Vagina (tissue), 2 donors: ENCODE measurements around the gene RHEBL1.

Experiments used
- POLR2AphosphoS5 ChIP-seq, 2 donors: sonication (generic); formaldehyde crosslinking; IDR thresholded peaks; one replicate each; pipeline ENCODE4 v1.9.0; 2017; ENCODE audit warnings: antibody characterized with exemption in 2 of 2, mild to moderate bottlenecking in 2 of 2, low read depth in 1 of 2; ENCODE audit not compliant: insufficient read depth in 1 of 2
- TF ChIP-seq, protein P1 (sequence below), 3 experiments: fragments of 450-650 bp in 2 of 3; fragments of 200-600 bp in 1 of 3; sonication (generic) in 1 of 3; IDR thresholded peaks; one replicate each; pipeline ENCODE4 v1.5.1; 2017 to 2019; ENCODE audit warnings: antibody characterized with exemption in 3 of 3, mild to moderate bottlenecking in 2 of 3, moderate library complexity in 2 of 3

- no peak for TF ChIP-seq POLR2AphosphoS5 (IDR thresholded peaks at IDR 0.05; ENCODE audit: insufficient read depth in 1 of 2, low read depth in 1 of 2)
- TF ChIP-seq, protein P1, sequence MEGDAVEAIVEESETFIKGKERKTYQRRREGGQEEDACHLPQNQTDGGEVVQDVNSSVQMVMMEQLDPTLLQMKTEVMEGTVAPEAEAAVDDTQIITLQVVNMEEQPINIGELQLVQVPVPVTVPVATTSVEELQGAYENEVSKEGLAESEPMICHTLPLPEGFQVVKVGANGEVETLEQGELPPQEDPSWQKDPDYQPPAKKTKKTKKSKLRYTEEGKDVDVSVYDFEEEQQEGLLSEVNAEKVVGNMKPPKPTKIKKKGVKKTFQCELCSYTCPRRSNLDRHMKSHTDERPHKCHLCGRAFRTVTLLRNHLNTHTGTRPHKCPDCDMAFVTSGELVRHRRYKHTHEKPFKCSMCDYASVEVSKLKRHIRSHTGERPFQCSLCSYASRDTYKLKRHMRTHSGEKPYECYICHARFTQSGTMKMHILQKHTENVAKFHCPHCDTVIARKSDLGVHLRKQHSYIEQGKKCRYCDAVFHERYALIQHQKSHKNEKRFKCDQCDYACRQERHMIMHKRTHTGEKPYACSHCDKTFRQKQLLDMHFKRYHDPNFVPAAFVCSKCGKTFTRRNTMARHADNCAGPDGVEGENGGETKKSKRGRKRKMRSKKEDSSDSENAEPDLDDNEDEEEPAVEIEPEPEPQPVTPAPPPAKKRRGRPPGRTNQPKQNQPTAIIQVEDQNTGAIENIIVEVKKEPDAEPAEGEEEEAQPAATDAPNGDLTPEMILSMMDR (IDR thresholded peaks at IDR 0.05) = no peak
These were observed 22.0 kb upstream of the RHEBL1 start for GRCh38 chr12:49091836-49092085.
